Coronary artery (tissue), 2 donors: ENCODE results near the gene GNAI2.

ENCODE experiments used
- DNase-seq: peaks from one replicate; pipeline ENCODE4 v3.0.0-alpha.2; 2017; ENCODE audit warnings: low spot score
- H3K27ac ChIP-seq, 2 donors: fragments of 200-600 bp; sonication (generic); one replicate each; pipeline ENCODE4 v1.5.1; 2016 to 2019
- H3K4me3 ChIP-seq: fragments of 200-600 bp; sonication (generic); 2 replicates; pipeline ENCODE4 v1.5.1; 2016; ENCODE audit warnings: mild to moderate bottlenecking, moderate library complexity
- CTCF ChIP-seq: fragments of 200-600 bp; sonication (generic); IDR thresholded peaks from one replicate; pipeline ENCODE4 v1.5.1; 2019; ENCODE audit warnings: antibody characterized with exemption

GNAI2 gene

DNA sequence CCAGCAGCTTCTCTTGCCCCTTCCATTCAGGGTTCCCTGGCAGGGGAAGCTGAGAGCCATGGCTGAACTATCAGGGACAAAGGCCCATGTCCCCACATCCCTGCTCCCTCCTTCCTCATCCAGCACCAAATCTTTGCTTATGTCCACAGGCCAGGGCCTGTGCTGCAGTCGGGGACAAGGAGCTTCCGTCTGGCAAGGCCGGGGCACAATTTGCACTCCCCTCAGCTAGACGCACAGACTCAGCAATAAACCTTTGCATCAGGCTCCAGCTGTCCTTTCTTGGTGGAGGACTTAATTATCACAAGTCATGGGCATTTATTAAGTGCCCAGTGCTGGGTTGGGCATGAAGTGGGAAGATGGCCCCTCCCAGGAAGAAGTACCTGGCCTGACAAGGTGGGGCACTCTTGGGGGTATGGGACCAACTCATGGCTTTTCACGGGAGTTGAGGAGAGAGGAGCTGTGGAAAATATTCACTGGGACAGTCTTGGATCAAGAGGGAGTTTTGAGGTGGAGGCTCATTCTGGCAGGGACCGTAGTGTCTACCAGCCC is 39.7 kb upstream of the GNAI2 start:
- no peak for DNase-seq
- no peak overlapping the region for H3K27ac ChIP-seq
- H3K4me3 ChIP-seq: no peak overlapping the region
- TF ChIP-seq CTCF: no peak

- Histone ChIP-seq H3K27ac (no peak overlapping the region), H3K4me3 (no peak overlapping the region)
- no peak for DNase-seq
- TF ChIP-seq CTCF: no peak
These were observed 34.3 kb upstream of the GNAI2 start for GRCh38 chr3:50201573-50202315.

- no peak for DNase-seq
- Histone ChIP-seq H3K27ac (no peak overlapping the region), H3K4me3 (no peak overlapping the region)
- TF ChIP-seq CTCF: no peak
These were observed 33.5 kb upstream of the GNAI2 start for GRCh38 chr3:50202353-50203112.

DNA sequence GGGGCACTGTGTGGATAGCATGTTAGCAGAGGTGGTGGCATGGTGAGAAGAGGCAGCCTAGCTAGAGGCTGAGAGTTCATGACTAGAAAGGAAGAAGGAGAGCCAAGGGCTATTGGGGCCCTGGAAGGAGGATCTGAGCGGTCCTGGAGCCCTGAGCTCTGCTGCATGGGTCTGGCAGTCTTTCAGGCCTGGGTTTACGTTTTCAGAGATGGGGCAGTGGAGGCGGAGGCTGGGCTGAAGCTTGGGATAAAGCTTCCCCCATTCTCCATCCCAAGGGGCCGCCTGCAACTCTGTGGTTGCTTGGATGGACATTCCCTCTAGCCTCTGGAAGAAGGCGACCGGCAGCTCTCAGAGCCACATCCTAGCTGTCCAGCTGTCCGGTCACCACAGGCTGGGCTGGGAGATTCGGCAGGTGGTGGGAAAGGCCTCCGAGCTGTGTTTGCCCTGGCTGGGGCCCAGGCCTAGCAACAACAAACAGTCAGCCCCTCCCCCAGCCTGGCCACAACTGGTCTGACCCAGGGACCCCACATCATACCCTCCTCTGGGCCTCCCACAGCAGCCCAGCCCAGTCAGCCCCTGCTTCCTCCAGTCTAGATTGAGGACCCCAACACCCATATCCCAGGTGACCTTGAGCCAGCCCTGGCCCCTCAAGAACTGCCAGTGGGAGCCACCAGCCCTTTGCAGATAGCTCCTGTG is 32.7 kb upstream of the GNAI2 start:
- no peak overlapping the region for H3K4me3 ChIP-seq
- H3K27ac ChIP-seq: no peak overlapping the region
- no peak for TF ChIP-seq CTCF
- DNase-seq: no peak

DNA sequence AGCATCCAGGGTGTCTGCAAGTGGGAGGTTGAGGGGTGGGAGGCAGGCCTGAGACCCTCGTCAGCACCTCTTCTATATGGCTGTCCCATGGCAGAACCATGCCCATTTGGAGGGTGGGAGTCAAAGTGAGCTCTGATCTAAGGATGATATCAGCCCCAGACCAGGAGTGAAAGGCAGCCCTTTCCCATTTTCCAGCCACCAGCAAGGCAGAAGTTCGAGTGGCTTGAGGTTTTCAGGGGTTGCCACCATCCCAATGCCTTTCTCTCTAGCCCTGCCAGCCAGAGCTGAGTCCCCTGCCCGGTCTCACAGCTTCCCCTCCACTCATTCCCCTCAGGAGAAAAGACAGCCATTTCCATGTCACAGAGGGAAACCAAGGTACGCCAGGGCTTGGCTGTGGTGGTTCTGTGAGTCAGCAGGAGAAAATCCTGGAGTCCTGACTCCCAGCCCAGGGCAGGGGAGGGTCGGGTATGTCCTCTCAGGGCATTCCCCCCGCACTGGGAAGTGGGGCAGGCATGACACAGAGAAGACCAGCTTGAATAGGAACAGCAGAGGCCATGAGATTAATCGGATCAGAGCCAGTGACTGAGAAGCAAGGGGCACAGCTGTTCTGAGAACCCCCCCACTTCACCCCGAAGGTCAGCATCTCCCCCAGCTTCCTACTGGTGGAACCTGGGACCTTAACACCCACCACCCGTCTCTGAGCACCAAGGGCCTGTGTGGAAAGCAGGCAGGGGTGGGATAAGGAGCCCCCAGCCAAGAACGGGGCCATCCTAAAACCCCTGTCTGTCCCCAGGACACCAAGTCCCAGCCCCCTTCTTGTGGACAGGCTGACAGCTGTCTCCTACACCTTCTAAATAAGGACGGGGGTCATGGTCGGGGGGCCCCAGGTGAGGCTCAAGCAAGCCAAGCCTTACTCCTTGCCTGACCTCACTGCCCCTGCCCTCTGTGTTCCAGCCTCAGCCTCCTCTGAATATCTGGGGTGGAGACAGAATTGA is 31.9 kb upstream of the GNAI2 start:
- TF ChIP-seq CTCF: no peak
- Histone ChIP-seq H3K27ac (no peak overlapping the region), H3K4me3 (peak overlapping the region; percentile 66)

DNA sequence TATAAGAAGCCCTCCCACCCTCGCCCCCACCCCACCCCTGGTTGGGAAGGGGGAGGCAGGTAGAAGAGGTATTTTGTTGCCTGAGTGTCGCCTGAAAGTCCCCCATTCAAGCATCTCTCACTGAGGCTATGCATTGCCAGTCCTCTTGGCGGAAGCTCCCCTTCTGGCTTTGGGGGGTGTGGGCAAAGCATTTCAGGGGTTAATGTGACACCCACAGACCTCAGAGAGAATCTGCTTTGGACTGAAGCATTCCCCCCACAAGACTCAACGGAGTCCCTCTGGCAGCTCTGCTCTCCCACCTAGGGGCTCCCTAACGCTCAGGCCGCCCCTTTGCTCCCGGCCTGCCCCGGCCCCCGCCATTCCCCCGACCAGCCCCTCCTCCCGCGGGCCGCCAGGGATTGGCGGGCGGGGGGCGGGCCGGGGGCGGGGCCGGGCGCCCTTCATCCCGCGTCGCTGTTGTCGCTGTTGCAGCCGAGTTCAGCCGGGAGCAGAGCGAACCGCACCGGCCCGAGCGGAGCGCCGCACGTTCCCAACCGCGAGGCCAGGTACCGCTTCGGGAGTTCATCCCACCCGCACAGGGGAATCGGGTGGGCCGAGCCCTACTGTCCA is 31.1 kb upstream of the GNAI2 start, which contains the start of gene SLC38A3:
TSS of gene SLC38A3 (plus strand) at position 468 of the 609 bp plus-strand sequence. CDS start 8,929 bp downstream, outside the sequence.
- no peak for TF ChIP-seq CTCF
- Histone ChIP-seq H3K4me3 (peak within 1 kb of the TSS; percentile 66), H3K27ac (no peak within 1 kb of the TSS)
- DNase-seq: no peak

More for the DNA sequence above, 31.9 kb upstream of the GNAI2 start:
- DNase-seq: no peak
